Measurements from ENCODE around the gene CCDC51.

DNA sequence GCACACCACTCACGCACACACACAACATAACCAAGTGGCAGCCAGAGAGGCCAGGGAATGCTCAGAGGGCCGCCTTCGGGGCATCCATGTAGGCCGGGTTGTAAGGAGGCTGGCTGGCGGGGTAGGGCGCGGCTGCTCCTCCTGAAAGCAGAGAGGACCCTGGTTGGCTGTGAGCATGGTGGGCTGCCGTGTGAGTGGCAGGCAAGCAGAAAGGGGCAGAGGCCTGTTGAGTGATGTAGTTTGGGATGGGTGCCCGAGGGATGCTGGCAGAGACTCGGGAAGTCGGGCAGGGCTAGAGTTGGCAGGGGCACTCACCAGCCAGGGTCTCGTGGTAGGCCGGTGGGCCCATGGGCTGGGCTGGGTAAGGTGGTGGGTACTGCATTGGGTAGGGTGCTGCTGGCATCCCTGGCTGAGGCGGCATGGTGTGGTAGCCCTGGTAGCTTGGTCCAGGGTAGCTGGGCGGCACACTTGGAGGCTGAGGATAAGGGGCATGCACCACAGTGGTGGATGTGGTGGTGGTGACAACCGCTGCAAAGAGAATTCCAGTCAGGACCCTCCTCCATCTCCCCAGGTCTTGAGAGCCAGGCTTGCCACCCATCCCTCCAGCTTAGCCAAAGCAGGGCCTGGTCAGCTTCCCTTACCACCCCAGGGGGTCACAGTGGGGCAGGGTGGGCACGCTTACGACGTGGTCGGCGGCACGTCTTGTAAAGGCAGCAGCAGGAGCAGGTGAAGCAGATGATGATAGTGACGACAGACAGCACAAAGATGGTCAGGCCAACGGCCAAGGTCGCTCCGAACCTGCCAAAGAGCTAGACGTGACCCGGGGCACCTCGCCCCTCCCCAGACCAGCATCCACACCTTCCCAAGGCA, 29.4 kb upstream of the CCDC51 start:
- TF ChIP-seq, protein P1, sequence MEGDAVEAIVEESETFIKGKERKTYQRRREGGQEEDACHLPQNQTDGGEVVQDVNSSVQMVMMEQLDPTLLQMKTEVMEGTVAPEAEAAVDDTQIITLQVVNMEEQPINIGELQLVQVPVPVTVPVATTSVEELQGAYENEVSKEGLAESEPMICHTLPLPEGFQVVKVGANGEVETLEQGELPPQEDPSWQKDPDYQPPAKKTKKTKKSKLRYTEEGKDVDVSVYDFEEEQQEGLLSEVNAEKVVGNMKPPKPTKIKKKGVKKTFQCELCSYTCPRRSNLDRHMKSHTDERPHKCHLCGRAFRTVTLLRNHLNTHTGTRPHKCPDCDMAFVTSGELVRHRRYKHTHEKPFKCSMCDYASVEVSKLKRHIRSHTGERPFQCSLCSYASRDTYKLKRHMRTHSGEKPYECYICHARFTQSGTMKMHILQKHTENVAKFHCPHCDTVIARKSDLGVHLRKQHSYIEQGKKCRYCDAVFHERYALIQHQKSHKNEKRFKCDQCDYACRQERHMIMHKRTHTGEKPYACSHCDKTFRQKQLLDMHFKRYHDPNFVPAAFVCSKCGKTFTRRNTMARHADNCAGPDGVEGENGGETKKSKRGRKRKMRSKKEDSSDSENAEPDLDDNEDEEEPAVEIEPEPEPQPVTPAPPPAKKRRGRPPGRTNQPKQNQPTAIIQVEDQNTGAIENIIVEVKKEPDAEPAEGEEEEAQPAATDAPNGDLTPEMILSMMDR (optimal IDR thresholded peaks at IDR 0.05 in 1 of 3, IDR thresholded peaks at IDR 0.05 in 1 of 3, conservative IDR thresholded peaks at IDR 0.05 in 1 of 3; ENCODE audit: extremely low read depth in 1 of 3, insufficient read depth in 2 of 3, low read length in 3 of 3): no peak
- TF ChIP-seq EZH2 (IDR thresholded peaks at IDR 0.05; ENCODE audit: low read length): no peak

Data from keratinocyte (primary cell).